NOMO-1 treated with DMSO at 0.1 percent for 48 hours (cell line): ENCODE measurements around the gene SP1.
"Not testable (repeated sequence)": the region's sequence is repeated elsewhere in the genome, so short reads cannot be mapped to it uniquely, and the experiment has no call there.

Experiments used
- DNase-seq: peaks from one replicate; lab custom pipeline; 2025; ENCODE audit not compliant: unreplicated experiment; lab: John Stamatoyannopoulos, UW

Gene SP1

DNA sequence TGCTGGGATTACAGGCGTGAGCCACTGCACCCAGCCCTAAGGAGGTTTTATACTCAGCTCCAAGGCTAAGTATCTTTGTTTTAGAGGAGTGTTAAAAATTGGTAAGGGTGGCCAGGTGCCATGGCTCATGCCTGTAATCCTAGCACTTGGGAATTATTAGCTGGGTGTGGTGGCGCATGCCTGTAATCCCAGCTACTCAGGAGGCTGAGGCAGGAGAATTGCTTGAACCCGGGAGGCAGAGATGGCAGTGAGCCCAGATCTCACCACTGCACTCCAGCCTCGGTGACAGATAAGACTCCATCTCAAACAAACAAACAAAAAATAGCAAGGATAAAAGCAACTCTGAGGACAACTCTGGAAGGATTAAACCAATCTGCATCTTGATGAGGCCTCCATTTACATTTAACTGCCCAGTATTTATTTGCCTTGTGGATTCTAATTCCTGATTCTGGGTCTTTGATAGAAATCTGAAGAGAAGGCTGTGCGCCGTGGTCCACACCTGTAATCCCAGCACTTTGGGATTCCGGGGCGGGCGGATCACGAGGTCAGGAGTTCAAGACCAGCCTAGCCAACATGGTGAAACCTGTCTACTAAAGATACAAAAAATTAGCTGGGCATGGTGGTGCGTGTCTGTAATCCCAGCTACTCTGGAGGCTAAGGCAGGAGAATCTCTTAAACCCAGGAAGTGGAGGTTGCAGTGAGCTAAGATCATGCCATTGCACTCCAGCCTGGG lies 64.8 kb downstream of the SP1 start:
- not testable (repeated sequence) for DNase-seq

GRCh38 chr12:53450936-53451335 lies 71.0 kb downstream of the SP1 start:
- no peak for DNase-seq

GRCh38 chr12:53451661-53452158 lies 71.7 kb downstream of the SP1 start, which contains the start of gene PCBP2:
PCBP2 (plus strand) TSS chr12:53452102; CDS start chr12:53454801, 2,699 bp downstream.
- DNase-seq: peak; percentile 100

GRCh38 chr12:53452159-53453077 lies 72.4 kb downstream of the SP1 start:
- peak; percentile 49 for DNase-seq

DNA sequence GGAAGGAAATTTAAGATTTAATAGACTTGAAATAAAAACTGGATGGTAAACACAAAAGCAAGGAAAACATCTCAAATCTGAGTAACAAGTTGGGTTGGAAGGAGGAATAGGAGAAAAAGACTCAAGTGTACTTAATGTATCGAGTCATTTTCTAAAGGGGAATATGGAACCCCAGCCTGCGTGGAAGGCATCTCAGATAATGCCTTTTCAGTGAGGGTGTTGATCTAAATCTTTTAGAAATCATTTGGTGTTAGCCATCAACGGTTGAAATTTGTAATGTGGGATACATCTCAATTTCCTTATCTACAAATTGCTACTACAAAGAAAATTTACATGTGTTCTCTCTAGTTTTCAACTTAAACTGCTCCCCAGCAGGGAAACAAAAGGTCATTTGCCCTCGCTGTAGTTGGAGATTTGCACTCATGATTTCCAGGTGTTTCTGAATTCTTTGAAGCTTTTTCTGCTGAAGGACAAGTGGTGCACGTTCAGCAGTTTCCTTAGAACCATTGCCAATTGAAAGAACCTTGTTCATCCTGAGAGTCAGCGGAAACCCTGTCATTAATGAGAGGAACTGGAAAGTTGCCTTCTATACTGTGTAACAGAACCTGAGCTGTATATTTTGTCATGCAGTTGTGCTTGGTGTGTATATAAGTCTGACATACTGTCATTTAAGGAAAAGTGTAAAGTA lies 74.1 kb downstream of the SP1 start:
- DNase-seq: no peak

DNA sequence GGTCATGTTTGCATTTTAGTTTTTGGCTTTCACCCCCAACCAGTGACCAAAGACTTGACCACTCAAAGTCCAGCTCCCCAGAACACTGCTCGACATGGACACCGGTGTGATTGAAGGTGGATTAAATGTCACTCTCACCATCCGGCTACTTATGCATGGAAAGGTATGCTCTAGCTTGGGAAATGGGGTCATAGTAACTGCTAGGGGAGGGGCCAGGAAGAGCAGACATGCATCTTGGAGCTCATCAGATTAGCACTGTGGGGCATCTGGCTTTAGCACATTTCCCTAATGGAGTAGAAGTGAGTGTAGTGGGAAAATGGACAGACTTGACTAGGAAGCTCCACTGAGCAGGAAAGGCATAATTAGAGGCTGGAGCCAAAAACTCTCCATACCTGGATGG lies 74.7 kb downstream of the SP1 start:
- DNase-seq: no peak

- no peak for DNase-seq
These were observed 76.8 kb downstream of the SP1 start for GRCh38 chr12:53456654-53457366.

- no peak for DNase-seq
These were observed 79.1 kb downstream of the SP1 start for GRCh38 chr12:53459097-53459496.

- no peak for DNase-seq
These were observed 81.1 kb downstream of the SP1 start for GRCh38 chr12:53461059-53461458.

- DNase-seq: no peak
These were observed 81.6 kb downstream of the SP1 start for GRCh38 chr12:53461591-53461990.

- no peak for DNase-seq
These were observed 83.0 kb downstream of the SP1 start for GRCh38 chr12:53462935-53463334.

GRCh38 chr12:53463802-53464560 lies 84.0 kb downstream of the SP1 start:
- DNase-seq: no peak

DNA sequence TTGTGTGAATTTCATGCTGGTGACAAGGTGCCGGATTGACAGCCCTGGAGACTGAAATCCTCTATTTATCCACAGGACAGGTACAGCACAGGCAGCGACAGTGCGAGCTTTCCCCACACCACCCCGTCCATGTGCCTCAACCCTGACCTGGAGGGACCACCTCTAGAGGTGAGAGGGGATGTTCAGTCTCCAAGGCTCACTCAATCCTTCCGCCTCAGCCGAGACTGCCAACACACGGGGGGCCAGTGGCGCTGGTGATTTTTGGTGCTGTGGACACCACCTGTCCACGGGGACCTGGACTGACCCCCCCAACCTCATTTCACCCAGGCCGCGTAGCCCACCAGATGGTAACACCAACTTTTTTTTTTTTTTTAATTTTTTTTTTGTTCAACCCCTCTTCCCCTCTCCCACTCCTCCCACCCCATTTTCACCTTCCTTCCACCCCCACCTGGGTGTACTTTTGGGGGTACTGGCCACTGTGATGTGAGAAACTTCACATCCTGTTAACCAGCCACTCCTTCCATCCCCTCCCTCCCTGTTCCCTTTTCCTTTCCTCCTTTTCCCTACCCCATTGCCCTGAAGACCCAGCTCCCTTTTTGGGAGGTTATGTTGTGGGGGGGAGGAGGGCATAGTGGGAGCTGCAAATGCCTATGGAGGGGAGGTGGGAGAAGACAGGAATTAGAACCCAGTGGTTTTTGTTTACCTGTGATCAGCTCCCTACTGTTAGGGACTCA lies 84.9 kb downstream of the SP1 start:
- DNase-seq: no peak

DNA sequence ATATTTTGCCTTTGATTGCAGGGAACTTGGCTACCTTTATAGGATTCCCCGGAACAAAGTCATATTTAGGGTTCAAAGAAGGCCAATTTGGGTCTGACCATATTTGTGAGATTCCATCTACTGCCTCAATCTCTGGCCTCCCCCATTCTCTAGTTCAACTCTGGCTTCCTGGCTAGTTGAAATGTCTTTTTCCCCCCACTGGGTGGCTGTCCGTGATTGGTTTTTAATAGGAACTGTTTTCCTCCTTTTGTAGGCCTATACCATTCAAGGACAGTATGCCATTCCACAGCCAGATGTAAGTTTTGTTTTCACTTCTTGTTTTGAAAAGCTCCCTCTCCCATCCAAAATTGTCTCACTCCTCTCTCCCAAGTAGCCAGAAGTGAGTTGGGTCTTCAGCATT lies 85.7 kb downstream of the SP1 start:
- no peak for DNase-seq
